HCT116 (cell line): Measurements from ENCODE around the gene MSI2. TPM values are rescaled to one million over a fixed set of nuclear protein-coding genes. Genes with fewer than 3 reads are reported as not detected.

Source experiments
- ATAC-seq: fragments of 200-7000 bp; cut with Tn5 transposase; 2 replicates; pipeline ENCODE4 v1.9.1; 2020; ENCODE audit warnings: mild to moderate bottlenecking, moderate library complexity
- BruUV-seq: library from RNA; stranded (reverse); fragments of 400-500 nt; replicated peaks from 2 replicates; lab custom pipeline; 2021; lab: Mats Ljungman, UMichigan
- CTCF ChIA-PET: fragments of 300-600 bp; sonication (Branson Sonifier 250); formaldehyde crosslinking; loops from one replicate; lab custom pipeline; 2021; ENCODE audit warnings: antibody characterized with exemption; lab: Charles Lee
- POLR2A ChIA-PET: fragments of 300-600, 350-600 bp; sonication (Branson Sonifier 250); formaldehyde crosslinking; loops from one replicate; lab custom pipeline; 2021; ENCODE audit warnings: antibody characterized with exemption; lab: Charles Lee
- RAD21 ChIA-PET, 2 experiments: fragments of 300-600 bp; sonication (Branson Sonifier 250); formaldehyde crosslinking; loops; one replicate each; lab custom pipeline; 2023; ENCODE audit warnings: low total read pairs in 2 of 2; ENCODE audit not compliant: uncharacterized antibody in 2 of 2, unreplicated experiment in 2 of 2, low non-redundant PET in 1 of 2; lab: Charles Lee
- DNase-seq: peaks from one replicate; pipeline ENCODE4 v3.0.0-alpha.2; 2010; ENCODE audit warnings: low read depth, low spot score
- H2AFZ ChIP-seq: fragments of 200-600 bp; shearing (Covaris generic), sonication (generic); 2 replicates; pipeline ENCODE4 v1.6.1; 2017; ENCODE audit warnings: low read depth, mixed run types, mixed read lengths, antibody characterized with exemption, low read length; ENCODE audit not compliant: poor library complexity, severe bottlenecking
- H3K27ac ChIP-seq: 2 replicates; pipeline ENCODE4 v1.5.1; 2012; ENCODE audit warnings: low read depth, low read length
- H3K27me3 ChIP-seq: fragments of 200-600 bp; sonication (generic); 2 replicates; pipeline ENCODE4 v1.6.1; 2016; ENCODE audit warnings: mixed run types, low read length, mixed read lengths; ENCODE audit not compliant: insufficient read depth
- H3K36me3 ChIP-seq, 2 experiments: fragments of 200-500 bp in 1 of 2; fragments of 200-600 bp in 1 of 2; sonication (Bioruptor generic) in 1 of 2; sonication (generic) in 1 of 2; 2 replicates each; pipeline versions ENCODE4 v1.5.1 to v1.6.1; 2014 to 2016; ENCODE audit warnings: low read length in 2 of 2, inconsistent platforms in 1 of 2, mixed read lengths in 1 of 2, mixed run types in 1 of 2; ENCODE audit not compliant: insufficient read depth in 2 of 2, control insufficient read depth in 1 of 2
- H3K4me1 ChIP-seq, 2 experiments: fragments of 200-600 bp in 1 of 2; sonication (generic) in 1 of 2; 2 replicates each; pipeline versions ENCODE4 v1.5.1 to v1.6.1; 2012 to 2017; ENCODE audit warnings: low read length in 2 of 2, inconsistent platforms in 1 of 2, mild to moderate bottlenecking in 1 of 2, mixed read lengths in 1 of 2, mixed run types in 1 of 2, moderate library complexity in 1 of 2; ENCODE audit not compliant: insufficient read depth in 2 of 2, control insufficient read depth in 1 of 2
- H3K4me2 ChIP-seq: fragments of 200-600 bp; sonication (generic); 2 replicates; pipeline ENCODE4 v1.6.1; 2017; ENCODE audit warnings: mixed run types, low read length, mixed read lengths
- H3K4me3 ChIP-seq, 2 experiments: fragments of 200-600 bp in 1 of 2; sonication (generic) in 1 of 2; replicated peaks in 1 of 2; 2 replicates each; pipeline ENCODE4 v1.5.1; 2011 to 2016; ENCODE audit warnings: low read length in 2 of 2, control low read depth in 1 of 2, low read depth in 1 of 2, mild to moderate bottlenecking in 1 of 2, mixed read lengths in 1 of 2, mixed run types in 1 of 2
- H3K79me2 ChIP-seq: fragments of 200-600 bp; sonication (generic); 2 replicates; pipeline ENCODE4 v1.6.1; 2017; ENCODE audit warnings: mild to moderate bottlenecking, mixed run types, low read length, moderate library complexity, mixed read lengths; ENCODE audit not compliant: insufficient read depth
- H3K9ac ChIP-seq: fragments of 200-600 bp; sonication (generic); 2 replicates; pipeline ENCODE4 v1.6.1; 2016; ENCODE audit warnings: low read length, mixed read lengths
- H3K9me2 ChIP-seq: fragments of 200-600 bp; sonication (generic), shearing (Covaris generic); 2 replicates; pipeline ENCODE4 v1.6.1; 2017; ENCODE audit warnings: mixed run types, mild to moderate bottlenecking, moderate library complexity; ENCODE audit not compliant: insufficient read depth
- H3K9me3 ChIP-seq, 2 experiments: fragments of 200-500 bp in 1 of 2; fragments of 200-600 bp in 1 of 2; sonication (Bioruptor generic) in 1 of 2; sonication (generic) in 1 of 2; 2 replicates each; pipeline ENCODE4 v1.6.1; 2014 to 2017; ENCODE audit warnings: low read length in 2 of 2, mixed read lengths in 2 of 2, inconsistent platforms in 1 of 2, low read depth in 1 of 2, mild to moderate bottlenecking in 1 of 2, mixed run types in 1 of 2, moderate library complexity in 1 of 2; ENCODE audit not compliant: control insufficient read depth in 1 of 2, insufficient read depth in 1 of 2
- H4K20me1 ChIP-seq: fragments of 200-600 bp; sonication (generic), shearing (Covaris generic); 2 replicates; pipeline ENCODE4 v1.6.1; 2017; ENCODE audit warnings: mixed run types, mild to moderate bottlenecking, moderate library complexity; ENCODE audit not compliant: insufficient read depth
- EZH2phosphoT487 ChIP-seq: fragments of 200-600 bp; IDR thresholded peaks from 2 replicates; pipeline ENCODE4 v1.6.1; 2018; ENCODE audit warnings: antibody characterized with exemption, borderline replicate concordance
- POLR2AphosphoS5 ChIP-seq: IDR thresholded peaks from 2 replicates; pipeline ENCODE4 v1.6.1; 2011; ENCODE audit warnings: mild to moderate bottlenecking, low read depth, low read length, moderate library complexity
- SP1 ChIP-seq: IDR thresholded peaks from 2 replicates; pipeline ENCODE4 v1.6.1; 2012; ENCODE audit warnings: low read depth
- ZBTB33 ChIP-seq: IDR thresholded peaks from 2 replicates; pipeline ENCODE4 v1.6.1; 2011; ENCODE audit warnings: mild to moderate bottlenecking, low read length, moderate library complexity; ENCODE audit not compliant: insufficient replicate concordance; ENCODE audit errors: extremely low read depth
- intact Hi-C: fragments of 100-400 bp; cut with micrococcal nuclease; formaldehyde crosslinking; loops from 2 replicates; pipeline ENCODE4 v1.10.0; 2022
- total RNA-seq: library from RNA; stranded (reverse); gene quantifications from one replicate; pipeline ENCODE4 v1.2.1, GENCODE V29; 2021; ENCODE audit not compliant: unreplicated experiment
- TF ChIP-seq, protein P1 (sequence below): IDR thresholded peaks from 2 replicates; pipeline ENCODE4 v1.6.1; 2012; ENCODE audit warnings: low read depth
- TF ChIP-seq, protein P2 (sequence below): IDR thresholded peaks from 2 replicates; pipeline ENCODE4 v1.6.1; 2012

Gene MSI2
- total RNA-seq, 1 experiment from 2014 or later: 137 TPM

DNA sequence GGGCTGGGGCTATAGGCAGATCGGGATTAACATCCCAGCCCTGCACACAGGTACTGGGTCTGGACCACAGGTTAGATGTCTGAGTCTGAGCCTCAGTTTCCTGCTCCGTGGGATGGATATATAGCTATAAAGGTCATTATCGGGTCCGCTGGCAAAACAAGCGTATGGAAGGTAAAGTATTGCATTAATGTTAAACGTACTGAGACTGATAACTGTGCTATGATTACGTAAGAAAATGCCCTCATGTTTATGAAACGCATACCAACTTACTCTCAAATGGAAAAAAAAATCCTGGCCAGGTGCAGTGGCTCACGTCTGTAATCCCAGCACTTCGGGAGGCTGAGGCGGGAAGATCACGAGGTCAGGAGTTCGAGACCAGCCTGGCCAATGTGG is 353.6 kb downstream of the MSI2 start:
- H3K36me3 ChIP-seq: no peaks in the 10 kb centered on the region
- ChIA-PET POLR2A (no interaction called here), RAD21 (no interaction called here), CTCF (interaction anchor here (1.0 to 4.3 kb wide), 2 partner anchors 12 to 62 kb away, joined by 4 to 21 read pairs; no protein-coding TSS in a partner anchor)
- ATAC-seq: no peak
- no peak overlapping the region for H3K4me3 ChIP-seq
- no peak overlapping the region for H2AFZ ChIP-seq
- no peak overlapping the region for H3K4me2 ChIP-seq
- no peak overlapping the region for H3K27ac ChIP-seq
- H3K9me2 ChIP-seq: no peaks in the 10 kb centered on the region
- DNase-seq: no peak
- no peaks in the 10 kb centered on the region for H4K20me1 ChIP-seq
- H3K4me1 ChIP-seq: peaks cover 0 to 4% of the 10 kb centered on the region in 2 experiments; a peak in 1 of 4 replicates
- intact Hi-C loops: no loop called here
- TF ChIP-seq POLR2AphosphoS5: no peak
- TF ChIP-seq SP1: no peak
- TF ChIP-seq, protein P1, sequence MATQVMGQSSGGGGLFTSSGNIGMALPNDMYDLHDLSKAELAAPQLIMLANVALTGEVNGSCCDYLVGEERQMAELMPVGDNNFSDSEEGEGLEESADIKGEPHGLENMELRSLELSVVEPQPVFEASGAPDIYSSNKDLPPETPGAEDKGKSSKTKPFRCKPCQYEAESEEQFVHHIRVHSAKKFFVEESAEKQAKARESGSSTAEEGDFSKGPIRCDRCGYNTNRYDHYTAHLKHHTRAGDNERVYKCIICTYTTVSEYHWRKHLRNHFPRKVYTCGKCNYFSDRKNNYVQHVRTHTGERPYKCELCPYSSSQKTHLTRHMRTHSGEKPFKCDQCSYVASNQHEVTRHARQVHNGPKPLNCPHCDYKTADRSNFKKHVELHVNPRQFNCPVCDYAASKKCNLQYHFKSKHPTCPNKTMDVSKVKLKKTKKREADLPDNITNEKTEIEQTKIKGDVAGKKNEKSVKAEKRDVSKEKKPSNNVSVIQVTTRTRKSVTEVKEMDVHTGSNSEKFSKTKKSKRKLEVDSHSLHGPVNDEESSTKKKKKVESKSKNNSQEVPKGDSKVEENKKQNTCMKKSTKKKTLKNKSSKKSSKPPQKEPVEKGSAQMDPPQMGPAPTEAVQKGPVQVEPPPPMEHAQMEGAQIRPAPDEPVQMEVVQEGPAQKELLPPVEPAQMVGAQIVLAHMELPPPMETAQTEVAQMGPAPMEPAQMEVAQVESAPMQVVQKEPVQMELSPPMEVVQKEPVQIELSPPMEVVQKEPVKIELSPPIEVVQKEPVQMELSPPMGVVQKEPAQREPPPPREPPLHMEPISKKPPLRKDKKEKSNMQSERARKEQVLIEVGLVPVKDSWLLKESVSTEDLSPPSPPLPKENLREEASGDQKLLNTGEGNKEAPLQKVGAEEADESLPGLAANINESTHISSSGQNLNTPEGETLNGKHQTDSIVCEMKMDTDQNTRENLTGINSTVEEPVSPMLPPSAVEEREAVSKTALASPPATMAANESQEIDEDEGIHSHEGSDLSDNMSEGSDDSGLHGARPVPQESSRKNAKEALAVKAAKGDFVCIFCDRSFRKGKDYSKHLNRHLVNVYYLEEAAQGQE: no peak
- TF ChIP-seq ZBTB33: no peak
- TF ChIP-seq, protein P2, sequence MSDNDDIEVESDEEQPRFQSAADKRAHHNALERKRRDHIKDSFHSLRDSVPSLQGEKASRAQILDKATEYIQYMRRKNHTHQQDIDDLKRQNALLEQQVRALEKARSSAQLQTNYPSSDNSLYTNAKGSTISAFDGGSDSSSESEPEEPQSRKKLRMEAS: no peak
- TF ChIP-seq EZH2phosphoT487: no peak
- TF ChIP-seq, all 23 proteins: peak for 0
- Histone ChIP-seq H3K27me3 (no peaks in the 10 kb centered on the region), H3K9ac (no peak overlapping the region), H3K9me3 (no peaks in the 10 kb centered on the region), H3K79me2 (no peaks in the 10 kb centered on the region)
- no TSS peak for BruUV-seq
